Activated T-cell treated with anti-CD3 and anti-CD28 coated beads for 4 hours (primary cell): ENCODE results near the gene DENND5A.

Experiments used
- DNase-seq: peaks from one replicate; pipeline ENCODE4 v3.0.0-alpha.2; 2020

Gene DENND5A

DNA sequence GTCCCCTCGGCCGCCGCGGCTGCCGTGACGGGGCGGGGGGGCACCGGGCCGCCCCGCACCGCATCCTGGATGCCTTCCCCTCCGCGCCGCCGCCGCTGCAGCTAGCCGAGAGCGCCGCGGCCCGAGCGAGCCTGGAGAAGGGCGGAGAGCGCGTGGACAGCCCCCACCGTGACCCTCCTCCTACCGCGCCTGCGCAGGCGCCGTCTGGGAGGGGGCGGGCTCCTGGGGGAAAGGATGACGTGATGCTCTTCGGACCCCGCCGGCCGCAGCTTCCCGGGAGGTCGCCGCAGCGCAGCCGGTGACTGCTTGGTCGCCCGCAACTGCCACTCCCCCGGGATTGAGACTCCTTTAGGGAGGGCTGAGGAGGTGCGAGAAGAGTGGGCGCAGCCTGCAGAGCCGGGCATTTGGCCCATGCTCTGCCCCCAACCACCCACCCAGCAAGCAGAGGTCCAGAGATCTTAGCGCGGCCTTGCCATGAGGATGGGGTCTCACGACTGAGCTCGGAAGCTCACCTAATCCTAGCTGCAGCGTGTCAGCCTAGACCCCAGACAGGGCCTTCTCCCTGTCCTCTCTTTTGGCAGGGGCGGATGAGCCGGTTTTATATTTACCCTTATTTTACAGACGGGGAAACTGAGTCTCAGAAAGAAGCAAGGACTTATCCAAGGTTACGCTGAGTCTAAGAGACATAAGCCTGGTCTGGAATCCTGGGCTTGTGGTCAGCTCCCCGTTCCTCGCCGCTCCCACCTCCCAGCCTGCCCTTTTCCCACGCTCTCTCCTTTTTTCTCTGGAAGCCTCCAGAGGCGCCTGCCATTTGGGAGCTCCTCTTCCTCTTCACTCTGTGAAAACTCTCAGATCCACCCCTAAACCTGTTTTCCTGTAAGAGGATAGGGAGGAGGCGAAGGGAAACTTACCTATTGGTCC lies at the start of gene DENND5A:
DENND5A (minus strand) TSS at position 140 of the 921 bp plus-strand sequence. CDS start 281 bp downstream, outside the sequence.
- peak; percentile 37 for DNase-seq

DNA sequence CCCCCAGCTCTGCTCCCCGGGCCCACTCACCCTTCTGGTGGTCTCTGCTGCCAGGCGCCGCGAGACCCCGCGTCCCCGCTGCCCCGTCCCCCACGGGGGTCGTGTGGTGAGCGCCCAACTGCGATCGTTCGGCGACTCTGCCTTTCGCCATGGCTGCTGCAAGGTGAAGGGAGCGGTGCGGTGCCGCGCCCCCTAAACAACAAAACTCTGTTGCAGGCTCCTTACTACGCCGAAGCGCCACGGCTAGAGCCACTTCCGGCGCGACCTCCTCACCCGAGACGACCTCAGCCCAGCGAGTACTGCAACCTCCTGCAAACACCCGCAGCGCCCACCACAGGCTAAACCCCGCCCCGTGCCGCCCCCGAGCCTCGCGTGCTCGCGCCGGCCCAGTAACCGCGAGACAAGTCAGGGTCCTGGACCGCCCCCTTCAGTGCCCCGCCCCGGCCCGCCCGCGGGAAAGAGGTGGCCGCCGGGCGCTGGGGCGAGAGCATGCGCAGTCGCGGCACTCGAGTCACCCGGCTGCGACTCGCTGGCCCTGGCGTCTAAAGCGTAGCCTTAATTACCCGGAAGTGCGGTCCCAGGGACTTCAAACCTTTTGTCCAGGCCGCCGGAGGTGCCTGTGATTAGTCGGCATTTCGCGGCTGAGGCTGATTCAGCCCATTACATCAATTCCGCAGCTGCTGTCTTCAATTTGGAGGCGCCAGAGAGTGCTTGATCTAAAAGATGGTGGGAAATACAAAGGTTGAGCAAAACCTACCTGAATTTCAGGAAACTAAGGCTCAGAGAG lies 49.3 kb upstream of the DENND5A start, which contains the start of gene TMEM41B:
TMEM41B (minus strand) TSS at position 303 of the 787 bp plus-strand sequence; CDS start at position 151, 152 bp downstream.
- DNase-seq: peak; percentile 99

DNA sequence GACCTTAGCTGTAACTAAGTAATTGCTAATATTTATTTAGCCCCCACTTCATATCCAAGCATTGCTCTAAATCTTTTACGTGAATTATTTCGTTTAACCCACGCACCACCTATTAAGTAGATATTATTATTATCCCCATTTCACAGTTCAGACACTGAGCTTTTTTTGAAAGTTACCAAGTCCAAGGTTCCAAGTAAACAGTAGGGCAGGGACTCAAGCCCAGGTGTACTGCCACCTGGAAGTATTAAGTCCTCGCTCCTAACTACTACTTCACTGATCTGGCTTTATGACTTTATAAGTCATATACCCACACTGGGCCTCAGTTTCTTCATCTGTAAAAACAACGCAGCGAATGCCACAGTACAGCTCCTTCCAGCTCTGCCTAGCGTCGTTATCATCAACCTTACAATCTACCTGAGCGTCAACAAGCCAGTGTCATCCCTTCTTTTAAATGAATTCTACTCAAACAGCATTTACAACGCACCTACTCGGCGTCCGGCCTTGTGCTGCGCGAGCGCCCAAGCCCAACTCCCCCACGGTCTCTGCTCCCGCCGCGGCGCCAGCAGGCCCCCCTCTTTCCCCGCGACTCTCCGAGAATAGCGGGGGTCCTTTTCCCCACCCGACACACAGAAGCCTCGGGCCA lies 48.6 kb upstream of the DENND5A start:
- no peak for DNase-seq

DNA sequence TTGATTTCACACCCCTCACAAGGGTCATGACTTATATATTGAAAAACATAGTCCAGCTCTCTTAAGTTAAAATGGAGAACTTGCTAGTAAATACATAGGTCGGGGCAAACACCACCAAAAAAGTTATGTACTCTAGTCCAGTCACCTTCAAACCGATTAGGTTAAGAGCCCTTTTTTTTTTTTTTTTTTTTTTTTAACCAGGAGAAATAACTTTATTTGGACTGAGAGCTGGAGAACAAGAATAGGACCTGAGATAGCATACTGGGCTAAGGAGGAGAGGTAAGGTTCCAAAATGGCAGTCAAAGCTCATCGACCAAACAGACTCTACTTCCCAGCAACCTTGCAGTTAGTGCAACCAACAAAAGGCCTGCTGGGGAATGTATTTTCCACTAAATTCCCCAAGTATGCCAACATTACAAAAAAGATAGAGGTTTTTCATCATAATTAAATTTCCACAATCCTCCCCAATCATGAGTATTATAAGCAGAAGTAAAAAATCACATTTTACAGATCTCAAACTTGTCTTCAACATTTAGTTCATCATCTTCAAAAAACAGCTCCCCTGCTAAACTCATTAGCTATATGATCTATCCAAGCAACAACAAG lies 45.4 kb upstream of the DENND5A start:
- no peak for DNase-seq

DNA sequence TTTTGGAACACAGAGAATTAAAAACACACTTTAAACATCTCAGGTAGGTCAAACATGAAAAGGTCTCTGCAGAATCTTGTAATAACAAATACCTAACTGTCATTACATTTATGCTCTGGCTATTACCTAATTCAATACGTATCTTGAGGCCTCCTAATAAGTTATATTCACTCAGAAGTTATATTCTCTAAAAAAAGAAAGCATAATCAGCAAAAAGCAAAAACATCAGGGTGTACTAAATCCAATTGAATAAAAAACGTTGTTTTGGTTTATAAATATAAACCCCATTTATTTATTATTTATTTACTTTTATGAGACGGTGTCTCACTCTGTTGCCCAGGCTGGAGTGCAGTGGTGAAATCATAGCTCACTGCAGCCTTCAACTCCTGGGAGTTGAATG lies 39.0 kb upstream of the DENND5A start:
- no peak for DNase-seq

DNA sequence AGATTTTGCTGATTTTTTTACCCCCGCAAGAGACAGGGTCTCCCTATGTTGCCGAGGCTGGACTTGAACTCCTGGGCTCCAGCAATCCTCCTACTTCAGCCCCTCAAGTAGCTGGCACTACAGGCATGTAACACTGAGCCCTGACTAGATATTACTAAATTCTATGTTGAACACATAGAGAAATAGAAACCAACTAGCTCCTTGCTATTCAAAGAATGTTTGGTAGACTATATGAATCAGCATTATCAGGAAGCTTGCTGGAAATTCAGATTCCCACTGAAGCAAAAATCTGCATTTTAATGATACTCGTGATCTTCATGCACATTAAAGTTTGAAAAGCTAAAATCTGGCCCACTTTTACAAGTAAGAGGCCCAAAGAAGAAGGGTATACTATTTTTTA lies 37.3 kb upstream of the DENND5A start:
- no peak for DNase-seq

DNA sequence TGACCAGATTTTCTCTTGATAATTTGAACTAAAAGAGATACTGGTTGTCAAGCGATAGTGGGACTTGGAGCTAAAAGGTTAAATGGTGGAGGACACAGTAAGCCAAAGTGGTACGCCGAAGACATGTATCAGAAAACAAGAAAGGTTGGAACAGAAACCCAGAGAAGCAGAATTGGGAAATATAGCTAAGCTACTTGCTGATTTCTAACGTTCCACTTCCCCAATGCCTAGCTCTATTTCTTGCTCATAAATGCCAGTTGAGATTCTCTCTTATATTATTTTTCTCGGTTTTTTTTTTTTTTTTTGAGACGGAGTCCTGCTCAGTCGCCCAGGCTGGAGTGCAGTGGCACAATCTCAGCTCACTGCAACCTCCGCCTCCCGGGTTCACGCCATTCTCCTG lies 36.6 kb upstream of the DENND5A start:
- no peak for DNase-seq

DNA sequence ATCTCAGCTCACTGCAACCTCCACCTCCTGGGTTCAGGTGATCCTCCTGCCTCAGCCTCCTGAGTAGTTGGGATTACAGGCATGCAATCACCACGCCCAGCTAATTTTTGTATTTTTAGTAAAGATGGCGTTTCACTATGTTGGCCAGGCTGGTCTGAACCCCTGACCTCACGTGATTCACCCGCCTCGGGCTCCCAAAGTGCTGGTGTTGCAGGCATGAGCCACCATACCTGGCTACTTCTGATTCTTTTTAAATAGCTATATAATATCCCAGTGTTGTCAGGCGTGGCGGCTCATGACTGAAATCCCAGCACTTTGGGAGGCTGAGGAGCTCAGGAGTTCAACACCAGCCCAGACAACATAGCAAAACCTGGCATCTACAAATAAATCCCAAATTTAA lies 28.5 kb upstream of the DENND5A start:
- DNase-seq: no peak

DNA sequence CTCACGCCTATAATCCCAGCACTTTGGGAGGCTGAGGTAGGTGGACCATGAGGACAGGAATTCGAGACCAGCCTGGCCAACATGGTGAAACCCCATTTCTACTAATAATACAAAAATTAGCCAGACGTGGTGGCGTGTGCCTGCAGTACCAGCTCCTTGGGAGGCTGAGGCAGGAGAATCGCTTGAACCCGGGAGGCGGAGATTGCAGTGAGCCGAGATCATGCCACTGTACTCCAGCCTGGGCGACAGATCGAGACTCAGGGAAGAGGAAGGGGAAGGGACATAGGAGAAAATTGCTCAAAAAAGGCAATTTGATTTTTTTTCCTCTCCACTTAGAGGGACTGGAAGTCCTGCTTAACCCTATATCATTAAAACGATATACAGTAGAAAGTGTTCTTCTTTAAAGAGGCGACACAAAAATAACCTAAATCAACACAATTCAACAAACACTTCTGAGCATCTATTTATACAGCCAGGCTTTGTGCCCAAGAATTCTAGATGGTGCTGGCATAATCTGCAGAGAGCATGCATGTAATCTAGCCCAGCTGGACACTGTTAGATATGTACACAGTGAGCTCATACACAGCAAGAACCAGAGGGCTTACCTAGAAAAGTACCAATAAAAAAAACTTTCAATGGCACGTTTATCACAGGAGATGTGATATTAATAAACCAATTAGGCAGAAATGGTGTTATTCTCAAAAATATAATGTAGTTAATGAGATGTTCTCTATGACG lies 20.9 kb upstream of the DENND5A start:
- DNase-seq: no peak

DNA sequence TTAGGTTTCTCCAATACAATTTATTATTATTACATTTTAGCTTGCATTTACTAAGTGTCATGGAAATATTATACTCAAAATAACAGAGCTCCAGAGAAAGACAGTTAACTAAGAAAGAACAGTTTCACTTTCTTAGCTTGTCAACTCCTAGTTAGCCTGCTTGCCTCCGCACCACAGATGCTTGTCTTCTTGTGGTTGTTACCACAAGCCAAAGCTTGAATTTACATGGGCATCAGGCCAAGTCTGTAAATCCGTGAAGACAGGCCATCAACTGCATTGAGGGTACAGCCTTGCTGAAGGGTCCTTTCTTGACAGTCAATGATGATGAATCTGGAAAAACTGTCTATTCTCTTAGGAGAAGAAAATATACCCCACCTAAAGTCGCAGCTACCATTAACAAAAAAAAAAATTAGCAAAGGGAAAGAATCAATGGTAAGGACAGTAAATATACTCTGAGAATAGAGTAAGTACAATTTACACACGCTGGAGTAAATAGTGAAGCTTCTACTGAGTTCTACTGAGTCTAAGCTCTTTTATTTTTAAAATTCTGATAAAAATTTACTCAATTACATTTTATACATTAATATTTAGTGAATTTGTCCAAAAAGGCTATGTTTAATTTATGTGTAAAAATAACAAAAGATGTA lies 15.6 kb upstream of the DENND5A start:
- DNase-seq: peak; percentile 37

DNA sequence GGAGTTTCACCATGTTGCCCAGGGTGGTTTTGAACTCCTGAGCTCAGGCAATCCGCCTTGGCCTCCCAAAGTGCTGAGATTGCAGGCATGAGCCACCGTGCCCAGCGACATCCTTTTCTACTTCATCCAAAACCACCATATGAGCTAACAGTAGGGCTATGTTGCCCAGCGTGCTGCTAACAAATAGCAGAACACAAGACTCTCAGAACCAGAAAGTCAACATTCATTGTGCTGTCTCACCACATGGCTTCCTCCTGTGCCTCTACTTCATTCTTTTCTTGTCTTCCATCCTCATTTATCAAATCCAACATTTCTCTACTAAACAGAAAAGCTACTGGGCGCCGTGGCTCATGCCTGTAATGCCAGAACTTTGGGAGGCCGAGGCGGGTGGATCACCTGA lies 12.0 kb upstream of the DENND5A start:
- DNase-seq: no peak

DNA sequence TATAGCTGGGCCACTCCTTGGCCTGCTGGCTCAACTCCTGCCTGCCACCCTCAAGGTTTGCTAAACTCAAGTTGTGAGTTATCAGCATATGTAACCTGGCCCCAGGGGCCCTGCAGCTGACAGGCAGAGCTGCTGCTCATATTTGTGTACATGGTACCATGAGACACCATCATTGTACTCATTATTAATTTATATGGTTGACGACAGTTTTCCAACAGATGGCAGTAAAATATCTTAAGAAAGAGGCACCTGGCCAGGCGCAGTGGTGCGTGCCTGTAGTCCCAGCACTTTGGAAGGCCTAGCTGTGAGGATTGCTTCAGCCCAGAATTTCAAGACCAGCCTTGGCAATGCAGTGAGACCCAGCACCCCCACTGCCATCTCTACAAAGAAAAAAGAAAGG lies 11.4 kb upstream of the DENND5A start:
- DNase-seq: no peak

DNA sequence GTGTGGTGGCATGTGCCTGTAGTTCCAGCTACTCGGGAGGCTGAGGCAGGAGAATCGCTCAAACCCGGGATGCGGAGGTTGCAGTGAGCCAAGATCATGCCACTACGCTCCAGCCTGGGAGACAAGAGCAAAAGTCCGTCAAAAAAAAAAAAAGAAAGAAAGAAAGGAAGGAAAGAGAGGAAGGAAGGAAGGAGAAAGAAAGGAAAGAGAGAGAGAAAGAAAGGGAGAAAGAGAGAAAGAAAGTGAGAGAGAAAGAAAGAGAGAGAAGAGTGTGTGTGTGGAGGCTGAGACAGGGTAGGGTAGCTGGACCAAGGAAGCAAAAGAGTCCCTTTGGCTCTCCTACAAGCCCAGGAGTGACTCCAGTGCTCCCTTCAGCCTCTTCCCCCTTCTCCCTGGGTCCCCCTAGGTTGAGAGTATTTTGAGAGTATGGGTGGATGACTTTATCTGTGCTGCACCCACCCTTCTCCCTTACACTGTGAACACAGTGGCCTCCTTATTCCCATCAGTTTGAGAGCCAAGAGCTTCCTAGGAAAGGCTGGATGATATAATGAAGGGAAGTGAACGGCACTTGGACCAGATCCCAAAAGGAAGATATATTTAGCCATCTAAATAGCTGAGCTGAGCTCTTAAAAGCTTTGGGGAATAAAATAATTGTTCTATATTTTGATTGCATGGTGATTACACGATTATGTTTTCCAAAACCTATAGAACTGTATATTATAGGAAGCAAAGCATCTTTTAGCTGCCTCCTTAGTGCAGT lies 9.5 kb upstream of the DENND5A start:
- DNase-seq: no peak

DNA sequence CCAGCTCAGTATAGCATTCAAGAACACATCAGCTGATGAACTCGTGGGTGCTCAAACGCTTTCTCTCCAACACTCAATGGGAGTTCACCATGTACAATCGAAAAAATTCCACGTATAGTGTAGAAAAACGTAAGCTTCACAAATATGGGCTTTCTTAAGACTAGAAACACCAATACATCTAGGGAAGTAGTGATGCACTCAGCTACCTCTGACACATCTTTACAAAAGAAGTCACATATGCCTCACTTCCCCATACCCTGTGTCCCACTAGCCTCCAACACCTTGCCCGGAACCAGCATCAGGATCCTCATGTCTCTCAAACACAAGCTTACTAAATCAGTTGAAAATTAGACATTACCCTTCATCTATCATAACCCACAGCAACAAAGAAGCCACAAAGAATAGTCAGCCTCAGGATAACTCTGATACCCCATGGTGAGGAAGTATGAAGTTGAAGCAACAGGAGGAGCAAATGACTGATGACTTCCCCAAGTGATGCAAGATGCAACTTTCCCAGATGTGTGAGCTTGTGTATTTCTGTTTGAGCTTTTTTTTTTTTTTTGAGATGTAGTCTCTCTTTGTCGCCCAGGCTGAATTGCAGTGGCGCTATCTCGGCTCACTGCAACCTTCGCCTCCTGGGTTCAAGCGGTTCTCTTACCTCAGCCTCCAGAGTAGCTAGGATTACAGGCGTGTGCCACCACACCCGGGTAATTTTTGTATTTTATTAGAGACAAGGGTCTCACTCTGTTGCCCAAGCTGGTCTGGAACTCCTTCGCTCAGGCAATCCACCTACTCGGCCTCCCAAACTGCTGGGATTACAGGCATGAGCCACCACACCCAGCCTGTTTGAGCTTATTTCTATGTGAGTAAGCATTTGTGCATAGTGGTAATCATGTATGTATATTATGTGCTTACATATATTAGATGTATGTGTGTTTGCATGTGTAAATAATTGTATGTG lies 8.5 kb upstream of the DENND5A start:
- DNase-seq: no peak

DNA sequence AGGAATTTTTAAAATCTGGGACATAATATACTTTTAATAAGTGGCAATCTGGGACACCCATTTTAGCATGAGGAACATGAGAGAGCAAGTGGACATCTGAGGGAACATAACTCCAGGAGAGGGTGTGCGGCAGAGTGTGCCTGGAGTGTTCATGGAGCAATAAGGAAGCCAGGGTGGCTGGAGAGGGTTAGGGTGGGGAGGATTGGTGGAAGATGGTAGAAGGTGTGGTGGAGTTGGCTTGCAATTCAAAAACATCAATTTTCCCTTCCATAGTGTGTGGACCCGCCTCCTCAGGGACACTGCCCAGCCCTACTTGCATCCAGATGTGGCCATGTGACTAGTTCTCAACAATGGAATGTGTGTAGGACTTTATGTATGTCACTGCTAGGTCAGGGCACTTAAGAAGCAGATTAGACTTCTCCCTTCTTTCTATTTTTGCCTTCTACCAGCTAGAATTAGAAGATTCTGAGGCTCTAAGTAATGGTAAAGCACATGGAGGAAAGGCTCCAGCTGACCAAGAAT lies 4.4 kb upstream of the DENND5A start:
- DNase-seq: no peak

DNA sequence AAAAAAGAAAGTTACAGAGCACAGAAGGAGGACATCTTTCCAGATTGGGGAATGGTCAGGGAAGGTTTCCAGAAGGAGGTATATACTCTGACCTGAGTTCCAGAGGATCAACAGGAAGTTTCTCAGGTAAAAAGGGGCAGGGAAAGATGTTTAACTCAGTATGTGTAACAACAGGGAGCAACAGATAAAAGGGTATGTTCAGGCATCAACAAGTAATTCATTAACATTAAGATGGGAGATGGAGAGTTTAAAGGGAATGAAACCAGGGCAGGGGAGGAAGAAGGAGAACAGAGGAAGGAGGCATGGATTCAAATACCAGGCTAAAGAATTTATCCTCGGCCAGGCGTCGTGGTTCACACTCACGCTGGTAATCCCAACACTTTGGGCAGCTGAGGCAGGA lies 2.5 kb upstream of the DENND5A start:
- no peak for DNase-seq

DNA sequence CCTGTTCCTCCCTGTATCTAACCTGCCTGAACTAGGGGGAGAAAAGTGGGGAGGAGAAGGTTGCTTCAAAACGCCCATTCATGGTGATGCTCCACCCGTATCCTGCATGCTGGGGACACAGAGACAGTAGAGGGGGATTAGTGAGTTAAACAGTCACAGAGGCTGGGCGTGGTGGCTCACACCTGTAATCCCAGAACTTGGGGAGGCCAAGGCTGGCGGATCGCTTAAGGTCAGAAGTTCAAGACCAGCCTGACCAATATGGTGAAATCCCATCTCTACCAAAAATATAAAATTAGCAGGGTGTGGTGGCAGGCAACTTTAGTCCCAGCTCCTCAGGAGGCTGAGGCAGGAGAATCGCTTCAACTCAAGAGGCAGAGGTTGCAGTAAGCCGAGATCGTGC lies 1.8 kb upstream of the DENND5A start:
- no peak for DNase-seq

DNA sequence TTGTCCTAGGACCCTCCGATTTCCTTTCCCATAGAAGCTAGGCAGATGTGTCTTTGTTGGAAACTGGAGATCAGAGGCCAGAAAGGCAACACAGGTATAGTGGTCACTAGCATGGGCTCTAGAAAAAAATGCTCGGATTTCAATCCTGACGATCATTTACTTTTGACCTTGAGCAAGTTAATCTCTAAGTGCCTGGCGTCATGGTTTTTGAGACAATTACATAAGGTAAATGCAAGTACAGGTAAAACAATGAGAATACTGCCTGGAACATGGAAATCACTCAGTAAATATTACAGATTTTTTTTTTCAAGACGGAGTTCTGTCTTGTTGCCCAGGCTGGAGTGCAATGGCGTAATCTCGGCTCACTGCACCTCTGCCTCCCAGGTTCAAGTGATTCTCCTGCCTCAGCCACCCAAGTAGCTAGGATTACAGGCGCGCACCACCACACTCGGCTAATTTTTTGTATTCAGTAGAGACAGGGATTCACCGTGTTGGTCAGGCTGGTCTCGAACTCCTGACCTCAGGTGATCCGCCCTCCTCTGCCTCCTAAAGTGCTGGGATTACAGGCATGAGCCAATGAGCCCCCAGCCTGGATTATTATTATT lies 1.1 kb upstream of the DENND5A start:
- DNase-seq: no peak
